A673 (cell line): ENCODE data around the gene EIF3I.

Experiments
- EZH2 ChIP-seq: fragments of 200-600 bp; sonication (generic); IDR thresholded peaks from 2 replicates; pipeline ENCODE4 v1.6.1; 2017; ENCODE audit warnings: borderline replicate concordance, low read depth, mild to moderate bottlenecking, mixed read lengths, antibody characterized with exemption, low read length; ENCODE audit not compliant: poor library complexity, severe bottlenecking
- TF ChIP-seq, protein P1 (sequence below): fragments of 300-800, 200-600 bp; sonication (generic); conservative IDR thresholded peaks from 2 replicates; pipeline ENCODE4 v1.5.1; 2017; ENCODE audit warnings: low read depth, mild to moderate bottlenecking, antibody characterized with exemption, low read length, moderate library complexity, mixed read lengths

DNA sequence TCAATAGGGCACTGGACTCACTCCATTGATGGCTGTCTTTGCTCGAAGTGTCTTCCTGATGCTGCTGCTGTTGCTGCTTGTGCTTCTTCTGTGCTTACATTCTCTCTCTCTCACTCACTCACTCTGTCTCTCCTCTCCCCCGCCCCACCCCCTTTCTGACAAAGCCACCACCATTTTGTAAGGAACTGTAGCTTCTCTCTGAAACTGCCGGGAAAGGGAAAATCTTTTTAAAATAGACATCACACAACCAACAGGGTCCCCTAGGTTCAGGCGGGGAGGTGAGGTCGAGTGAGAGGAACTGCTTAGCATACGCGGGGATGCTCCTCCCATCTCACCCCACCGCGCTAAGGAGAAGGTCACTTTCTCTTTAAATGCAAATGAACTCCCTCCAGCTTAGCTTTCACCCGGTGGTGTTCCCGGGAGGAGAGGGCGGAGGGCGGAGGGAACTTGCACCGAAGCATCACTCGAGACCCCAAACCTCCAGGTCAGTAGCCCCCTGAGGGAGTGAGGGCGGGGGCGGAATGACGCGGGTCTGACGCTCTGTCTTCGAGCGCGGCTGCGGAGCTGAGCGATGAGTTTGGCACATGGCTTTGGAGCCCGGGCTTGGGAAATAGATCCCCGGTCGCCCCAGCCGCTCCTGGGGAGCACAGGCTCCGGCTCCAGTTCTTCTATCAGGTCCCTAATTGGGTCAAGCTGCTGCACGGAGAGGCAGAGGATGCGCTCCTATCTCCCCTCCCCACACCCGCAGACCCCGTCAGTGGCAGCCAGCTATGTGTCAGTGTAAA lies 21.8 kb upstream of the EIF3I start, which contains the start of gene CCDC28B:
- TF ChIP-seq, protein P1, sequence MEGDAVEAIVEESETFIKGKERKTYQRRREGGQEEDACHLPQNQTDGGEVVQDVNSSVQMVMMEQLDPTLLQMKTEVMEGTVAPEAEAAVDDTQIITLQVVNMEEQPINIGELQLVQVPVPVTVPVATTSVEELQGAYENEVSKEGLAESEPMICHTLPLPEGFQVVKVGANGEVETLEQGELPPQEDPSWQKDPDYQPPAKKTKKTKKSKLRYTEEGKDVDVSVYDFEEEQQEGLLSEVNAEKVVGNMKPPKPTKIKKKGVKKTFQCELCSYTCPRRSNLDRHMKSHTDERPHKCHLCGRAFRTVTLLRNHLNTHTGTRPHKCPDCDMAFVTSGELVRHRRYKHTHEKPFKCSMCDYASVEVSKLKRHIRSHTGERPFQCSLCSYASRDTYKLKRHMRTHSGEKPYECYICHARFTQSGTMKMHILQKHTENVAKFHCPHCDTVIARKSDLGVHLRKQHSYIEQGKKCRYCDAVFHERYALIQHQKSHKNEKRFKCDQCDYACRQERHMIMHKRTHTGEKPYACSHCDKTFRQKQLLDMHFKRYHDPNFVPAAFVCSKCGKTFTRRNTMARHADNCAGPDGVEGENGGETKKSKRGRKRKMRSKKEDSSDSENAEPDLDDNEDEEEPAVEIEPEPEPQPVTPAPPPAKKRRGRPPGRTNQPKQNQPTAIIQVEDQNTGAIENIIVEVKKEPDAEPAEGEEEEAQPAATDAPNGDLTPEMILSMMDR = no peak
- TF ChIP-seq EZH2 = no peak
